Hematopoietic multipotent progenitor cell treated with erythropoietin and hydrocortisone succinate and interleukin-3 and kit ligand, for 15 days (in vitro differentiated cells): ENCODE results near the gene TNFSF8.

ENCODE experiments used
- DNase-seq: peaks from one replicate; pipeline ENCODE4 v3.0.0-alpha.2; 2015; ENCODE audit warnings: low spot score

The TNFSF8 gene

GRCh38 chr9:114936581-114936980 lies 6.2 kb upstream of the TNFSF8 start:
- no peak for DNase-seq

GRCh38 chr9:114935119-114935518 lies 4.7 kb upstream of the TNFSF8 start:
- no peak for DNase-seq

DNA sequence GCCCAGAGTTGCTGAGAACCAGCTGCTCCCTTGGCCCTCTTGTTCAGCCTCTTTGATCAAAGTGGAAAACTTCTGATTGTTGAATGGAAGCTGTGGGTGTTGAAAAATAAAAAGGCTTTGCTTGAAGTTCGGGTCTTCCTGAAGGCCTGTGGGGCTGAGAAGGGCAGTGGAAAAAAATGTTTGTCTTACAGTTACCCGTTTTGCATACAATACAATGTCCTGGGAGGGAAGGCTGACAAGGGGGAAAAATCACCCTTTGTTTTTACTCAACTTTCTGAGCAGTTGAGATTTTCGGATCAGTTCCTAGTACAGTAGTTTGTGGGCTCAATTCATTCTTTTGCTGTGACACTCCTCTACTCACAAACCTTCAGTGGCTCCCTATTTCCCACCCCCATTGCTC lies 2.1 kb upstream of the TNFSF8 start:
- no peak for DNase-seq

DNA sequence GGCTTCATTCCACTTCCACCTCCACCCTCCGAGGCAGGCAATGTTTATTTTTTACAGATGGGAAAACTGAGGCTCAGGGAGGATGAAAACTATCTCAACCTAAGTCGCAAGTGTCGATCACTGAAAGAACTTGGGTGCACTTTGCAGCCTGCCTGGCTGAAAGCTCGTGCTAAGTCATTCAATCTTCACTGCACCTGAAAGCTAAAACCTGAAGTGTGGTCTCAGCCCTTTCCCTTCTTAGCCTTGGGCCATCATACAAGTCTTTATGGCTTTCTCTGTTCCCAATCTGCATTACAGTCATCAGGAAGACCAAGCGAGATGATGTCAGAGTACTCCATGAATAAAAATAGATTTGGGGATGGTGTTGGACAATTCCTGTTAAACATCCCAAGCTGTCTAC lies 1.0 kb upstream of the TNFSF8 start:
- DNase-seq, result no peak

- DNase-seq, result no peak
These were observed 1.2 kb downstream of the TNFSF8 start for GRCh38 chr9:114929201-114929600.

DNA sequence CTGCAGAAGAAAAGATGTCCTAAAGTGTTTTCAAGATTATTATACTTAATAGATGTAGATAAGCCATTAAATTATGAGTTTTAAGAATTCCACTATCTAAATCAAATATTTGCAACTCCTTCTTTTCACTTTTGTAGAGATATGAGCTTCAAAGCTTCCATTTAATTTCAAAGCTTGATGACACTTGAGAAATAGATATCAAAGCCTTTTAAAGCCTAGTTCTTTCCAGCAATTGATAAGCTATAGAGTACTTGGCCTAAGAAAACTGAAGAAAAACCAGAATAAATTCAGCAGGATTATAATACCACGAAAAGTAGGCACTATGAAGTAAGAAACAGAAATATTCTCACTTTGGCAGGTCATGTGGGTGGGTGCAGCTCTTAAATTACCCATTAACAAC lies 1.7 kb downstream of the TNFSF8 start:
- no peak for DNase-seq

GRCh38 chr9:114928136-114928535 lies 2.3 kb downstream of the TNFSF8 start:
- no peak for DNase-seq

DNA sequence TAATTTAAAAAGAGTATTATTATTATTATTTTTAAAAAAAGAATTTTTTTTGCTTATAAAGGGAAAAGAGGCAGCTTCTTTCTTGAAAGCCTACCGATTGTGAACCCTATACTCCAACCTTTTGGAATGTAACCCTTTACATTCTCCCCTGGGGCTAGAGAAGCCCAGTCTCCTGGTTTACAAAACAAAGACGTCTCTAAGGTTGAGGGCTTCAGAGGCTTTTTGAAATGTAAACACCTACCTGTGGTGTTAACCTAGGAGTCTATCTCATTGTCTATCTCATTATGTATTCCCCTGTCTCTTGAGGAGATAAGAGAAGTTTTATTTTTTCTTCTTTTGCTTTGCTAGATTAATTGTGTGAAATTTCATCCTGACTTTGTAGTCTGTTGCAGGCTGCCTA lies 4.7 kb downstream of the TNFSF8 start:
- no peak for DNase-seq

GRCh38 chr9:114925039-114925438 lies 5.4 kb downstream of the TNFSF8 start:
- DNase-seq, result no peak

GRCh38 chr9:114924327-114924726 lies 6.1 kb downstream of the TNFSF8 start:
- no peak for DNase-seq

DNA sequence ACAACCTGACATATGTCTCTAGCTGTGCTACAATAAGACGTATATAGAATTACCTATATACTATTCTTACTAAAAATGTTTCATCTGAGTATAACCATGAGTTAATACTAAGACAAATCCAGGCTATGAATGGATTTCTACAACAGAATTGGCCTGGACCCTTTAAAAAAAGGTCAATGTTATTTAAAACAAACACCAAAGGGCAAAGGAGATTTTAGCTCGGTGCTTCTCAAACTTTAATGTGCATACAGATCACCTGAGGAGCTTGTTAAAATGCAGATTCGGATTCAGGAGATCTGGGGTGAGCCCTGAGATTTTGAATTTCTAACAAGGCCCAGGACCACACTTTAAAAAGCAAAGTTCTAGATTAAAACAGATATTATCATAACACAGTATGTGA lies 6.5 kb downstream of the TNFSF8 start:
- DNase-seq, result no peak

- no peak for DNase-seq
These were observed 9.2 kb downstream of the TNFSF8 start for GRCh38 chr9:114921171-114921570.

- DNase-seq, result no peak
These were observed 10.8 kb downstream of the TNFSF8 start for GRCh38 chr9:114919611-114920010.

DNA sequence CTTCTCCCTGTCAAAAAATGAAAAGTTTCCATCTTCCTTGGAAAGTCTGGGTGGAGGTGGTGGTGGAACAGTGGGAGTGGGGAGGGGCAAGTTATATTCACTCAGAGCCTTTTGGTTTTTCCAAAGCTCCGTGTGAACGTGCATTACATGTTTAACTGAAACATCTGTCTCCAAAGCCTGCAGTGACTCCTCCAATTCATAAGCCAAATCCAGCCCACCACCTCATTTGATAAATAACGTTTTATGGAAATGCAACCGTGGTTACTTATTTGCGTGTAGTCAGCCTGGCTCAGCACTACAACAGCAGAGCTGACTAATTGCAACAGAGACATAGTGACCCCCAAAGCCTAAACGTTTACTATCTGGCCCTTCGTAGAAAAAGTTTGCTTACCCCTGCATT lies 13.9 kb downstream of the TNFSF8 start:
- DNase-seq, result no peak

- DNase-seq, result no peak
These were observed 16.3 kb downstream of the TNFSF8 start for GRCh38 chr9:114914139-114914538.

- no peak for DNase-seq
These were observed 16.7 kb downstream of the TNFSF8 start for GRCh38 chr9:114913656-114914055.

DNA sequence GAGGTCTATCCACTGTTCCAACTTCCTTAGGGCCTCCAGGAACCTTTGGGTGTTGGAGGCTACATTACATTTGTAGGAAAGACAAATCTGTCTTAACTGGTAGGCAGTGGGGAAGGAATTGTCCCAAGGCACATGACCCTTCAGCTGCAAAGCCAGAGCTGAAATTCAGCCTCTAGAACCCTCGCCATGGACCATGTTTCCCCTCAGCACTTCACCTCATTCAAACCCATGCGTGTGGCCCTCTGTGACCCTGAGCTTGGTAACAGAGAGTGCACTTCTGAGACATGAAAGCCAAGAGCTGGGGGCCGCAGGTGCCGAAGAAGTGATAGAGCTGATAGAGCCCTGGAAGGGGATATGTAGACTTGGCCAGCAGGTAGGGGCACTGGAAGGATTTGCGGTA lies 17.2 kb downstream of the TNFSF8 start:
- no peak for DNase-seq

DNA sequence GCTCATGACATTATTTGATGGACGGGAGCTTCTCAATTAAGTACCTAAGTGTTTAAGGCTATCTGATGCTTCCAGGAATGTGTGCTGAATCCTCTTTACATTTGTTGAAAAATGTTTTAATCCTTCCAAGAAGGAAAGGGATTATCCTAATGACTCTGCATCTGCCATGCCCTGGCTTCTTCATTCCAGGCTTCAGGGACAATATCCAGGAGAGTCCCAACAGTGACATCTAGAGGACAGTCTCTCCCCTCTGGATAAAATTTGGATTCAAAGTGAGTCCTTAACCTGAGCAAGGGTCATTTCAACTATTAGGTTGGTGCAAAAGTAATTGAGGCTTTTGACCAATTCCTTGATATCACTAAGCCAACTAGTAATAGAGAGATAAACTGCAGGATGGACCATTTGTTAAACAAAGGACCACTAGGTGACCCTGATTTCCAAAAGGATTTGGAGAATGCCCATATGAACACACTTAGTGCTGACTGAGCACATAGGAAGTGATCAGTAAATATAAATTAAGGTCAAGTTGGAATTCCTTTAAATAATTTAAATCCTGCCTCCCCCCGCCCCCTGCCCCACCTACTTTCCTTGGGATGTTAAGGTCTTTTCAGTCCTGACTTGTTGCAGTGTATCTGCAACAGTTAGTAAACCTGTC lies 19.1 kb downstream of the TNFSF8 start:
- DNase-seq, result peak; percentile 4

DNA sequence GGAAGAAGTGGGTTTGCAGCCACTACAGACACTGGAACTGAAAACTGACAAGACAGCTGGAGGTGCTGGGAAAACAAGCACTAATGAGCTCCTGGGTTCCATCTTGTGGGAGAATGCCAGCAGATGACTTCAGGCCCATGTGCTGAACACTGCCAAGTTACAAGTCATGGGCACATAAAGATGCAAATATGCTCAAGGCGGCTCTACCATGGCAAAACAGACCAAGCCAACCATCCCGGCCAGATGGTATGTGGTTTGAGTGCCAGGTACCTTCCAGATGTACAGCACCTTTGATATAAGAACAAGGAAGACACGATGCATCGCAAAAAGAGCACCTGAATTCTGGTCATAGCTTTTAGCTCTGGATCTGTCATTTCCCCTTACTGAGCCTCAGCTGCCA lies 19.9 kb downstream of the TNFSF8 start:
- no peak for DNase-seq

GRCh38 chr9:114909661-114910060 lies 20.7 kb downstream of the TNFSF8 start:
- DNase-seq, result no peak

DNA sequence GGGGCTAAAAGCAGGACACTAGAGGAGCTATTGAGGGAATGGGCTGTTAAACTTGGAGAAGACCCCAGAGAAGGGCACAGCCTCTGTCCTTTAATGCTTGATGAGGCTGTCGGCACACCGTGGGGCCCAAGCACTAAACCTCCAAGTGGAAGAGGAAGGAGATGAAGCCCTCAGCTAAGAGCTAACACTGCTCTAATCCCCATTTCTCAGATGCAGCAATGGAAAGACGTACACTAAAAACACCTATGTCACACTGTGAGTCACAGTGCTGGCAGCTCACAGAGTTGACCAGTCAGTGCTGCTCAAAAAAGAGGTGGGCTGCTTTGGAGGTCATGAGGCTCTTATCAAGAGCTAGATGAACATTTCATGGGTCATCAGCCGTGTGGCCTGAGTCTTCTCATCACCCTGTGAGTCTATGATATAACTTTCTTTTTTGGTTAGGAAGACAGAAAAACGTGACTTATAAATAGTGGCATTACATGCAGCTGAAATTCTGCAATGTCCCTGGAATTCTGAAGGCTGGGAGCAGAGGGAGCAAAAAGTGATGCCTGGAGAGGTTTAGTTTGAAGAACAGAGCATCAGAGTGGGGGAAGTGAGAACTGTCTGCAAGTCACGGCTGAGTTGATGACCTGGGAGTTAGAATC lies 21.5 kb downstream of the TNFSF8 start:
- DNase-seq, result no peak

DNA sequence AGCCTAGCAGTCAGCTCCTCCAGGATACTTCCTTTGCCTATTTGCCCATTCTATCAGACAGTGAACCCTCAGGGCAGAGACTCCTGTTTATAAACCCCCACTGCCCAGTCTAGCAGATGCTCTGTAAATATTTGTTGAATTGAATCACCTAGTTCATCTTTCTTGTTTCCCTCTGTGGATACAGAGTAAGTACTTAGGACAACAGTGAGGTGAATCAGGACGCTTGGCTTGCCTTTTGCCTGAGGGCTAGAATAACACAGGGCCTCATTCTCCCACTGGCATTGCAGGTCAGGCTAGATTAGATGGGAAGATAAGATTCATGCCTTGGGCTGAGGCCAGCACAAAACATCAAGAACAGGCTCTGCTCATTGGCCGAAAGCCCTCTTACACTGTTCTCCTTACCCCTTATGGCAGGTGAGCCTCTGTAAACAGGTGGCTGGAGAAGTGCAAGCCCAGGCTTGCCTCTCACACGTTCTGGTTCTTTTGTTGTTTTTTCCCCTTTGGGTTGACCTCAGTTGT lies 22.2 kb downstream of the TNFSF8 start:
- DNase-seq, result no peak

- no peak for DNase-seq
These were observed 23.3 kb downstream of the TNFSF8 start for GRCh38 chr9:114906922-114907571.
